SK-N-SH treated with all-trans-retinoic acid at 6 μM for 48 hours (cell line): ENCODE measurements around the gene MPC1.

Source experiments
- ZFP3 ChIP-seq: fragments of 250-450 bp; sonication (Bioruptor Pico); IDR thresholded peaks from 2 replicates; pipeline ENCODE4 v1.5.0; 2020; ENCODE audit warnings: mild to moderate bottlenecking, moderate library complexity
- ZFP30 ChIP-seq: fragments of 450-650 bp; formaldehyde crosslinking; IDR thresholded peaks from 2 replicates; pipeline ENCODE4 v1.5.0; 2022; ENCODE audit warnings: mild to moderate bottlenecking, moderate library complexity

DNA sequence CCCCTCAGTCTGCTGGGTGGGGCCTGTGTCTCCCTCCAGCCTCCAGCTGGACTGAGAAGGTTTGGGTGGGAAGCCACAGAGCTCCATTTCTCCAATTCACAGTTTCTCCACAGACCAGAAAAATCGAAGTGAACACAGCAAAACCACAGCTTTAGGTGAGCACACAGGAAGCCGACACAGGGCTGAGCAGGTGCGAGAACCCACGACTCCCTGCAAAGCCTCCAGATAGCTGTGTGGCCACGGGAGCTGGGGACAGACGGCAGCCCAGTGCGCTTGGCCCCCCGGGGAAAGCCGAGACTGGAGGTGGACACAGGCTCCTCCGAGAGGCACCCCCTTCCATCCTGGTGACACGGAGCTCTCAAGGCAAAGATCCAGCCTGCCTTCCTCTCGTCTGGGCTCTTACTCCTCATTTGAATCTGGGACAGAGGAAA lies 29.0 kb upstream of the MPC1 start:
- TF ChIP-seq ZFP3 (CRISPR knock-in tag) (no peak), ZFP30 (CRISPR knock-in tag) (no peak)
